Heart left ventricle (tissue), 13 donors: ENCODE results near the gene USP15.

Experiments
- CTCF ChIP-seq, 12 donors: fragments of 200-600 bp; sonication (generic) in 4 of 12; IDR thresholded peaks; one replicate each; pipeline versions ENCODE4 v1.5.0 to v1.8.0; 2018 to 2022; ENCODE audit warnings: antibody characterized with exemption in 12 of 12, mild to moderate bottlenecking in 5 of 12
- POLR2A ChIP-seq, 2 donors: fragments of 450-650 bp; IDR thresholded peaks; one replicate each; pipeline ENCODE4 v1.6.1; 2017; ENCODE audit warnings: antibody characterized with exemption in 2 of 2, mild to moderate bottlenecking in 2 of 2, moderate library complexity in 2 of 2
- donor health status: ischemic (EF 13 %, LVEDD 7.1; RV severe dilation, severe dysfunction).
- donor health status: DM: no; HTN: yes; CAD: no.
- donor health status: DM: no; HTN: no; CAD: no.
- donor health status: ischemic (EF 25% LVEDD 6.9; RV normal size, moderate dysfunction).
- donor health status: ischemic (EF 25% LVEDD 5.7; RV mildly dilated, moderate dysfunction).
- donor health status: ischemic (EF 35%, LVEDD 5.7; RV mildly dilated, moderate dysfunction).
- donor health status: nonischemic (EF 11% LVEDD 7.7; RV severe dilation, severe dysfunction).
- donor health status: DM: yes; HTN: yes; CAD: no.
- donor health status: PGD.
- donor health status: ischemic (EF 29% LVEDD 5.4; RV normal size, mild dysfunction).
- donor health status: nonischemic (EF 23%, LVEDD 6.1; RV moderate dilation, normal function).

- no peak for TF ChIP-seq CTCF (IDR thresholded peaks at IDR 0.05)
- no peak for TF ChIP-seq POLR2A (IDR thresholded peaks at IDR 0.05)
These were observed 53.6 kb downstream of the USP15 start for GRCh38 chr12:62313727-62314380.
